Skeletal muscle tissue (tissue), 4 donors: ENCODE measurements around the gene TSSC4. TPM values are rescaled to one million over a fixed set of nuclear protein-coding genes. Genes with fewer than 3 reads are reported as not detected.

Experiments
- H3K27ac ChIP-seq: one replicate; pipeline ENCODE4 v1.7.0; 2013; ENCODE audit warnings: mild to moderate bottlenecking, low read depth, low read length, inconsistent platforms
- H3K27me3 ChIP-seq, 3 donors: one replicate each; pipeline ENCODE4 v1.7.0; 2013; ENCODE audit warnings: low read length in 3 of 3; ENCODE audit not compliant: control insufficient read depth in 3 of 3, insufficient read depth in 3 of 3
- H3K36me3 ChIP-seq, 3 donors: one replicate each; pipeline ENCODE4 v1.7.0; 2013; ENCODE audit warnings: low read length in 3 of 3; ENCODE audit not compliant: control insufficient read depth in 3 of 3, insufficient read depth in 3 of 3
- H3K4me1 ChIP-seq, 3 donors: one replicate each; pipeline ENCODE4 v1.7.0; 2013; ENCODE audit warnings: low read length in 3 of 3, mild to moderate bottlenecking in 3 of 3; ENCODE audit not compliant: control insufficient read depth in 3 of 3, insufficient read depth in 3 of 3
- H3K4me3 ChIP-seq, 3 donors: one replicate each; pipeline ENCODE4 v1.7.0; 2013; ENCODE audit warnings: low read length in 3 of 3
- H3K9ac ChIP-seq, 3 donors: one replicate each; pipeline ENCODE4 v1.7.0; 2013; ENCODE audit warnings: low read length in 3 of 3, mild to moderate bottlenecking in 3 of 3, moderate library complexity in 2 of 3, low read depth in 1 of 3
- H3K9me3 ChIP-seq, 3 donors: one replicate each; pipeline ENCODE4 v1.7.0; 2013; ENCODE audit warnings: low read length in 3 of 3; ENCODE audit not compliant: control insufficient read depth in 3 of 3
- total RNA-seq: library from RNA; depleted of rRNA; stranded (reverse); fragments of >200 nt; gene quantifications from one replicate; pipeline ENCODE4 v1.2.3, GENCODE V29; 2014
- donor health status: Osteomylitis.

The TSSC4 gene
- total RNA-seq, 1 donor from 2014 or later = 23.5 TPM

- Histone ChIP-seq H3K9me3 (no peaks in the 10 kb centered on the region), H3K4me1 (peaks cover 27 to 35% (median 30%) of the 10 kb centered on the region in 3 donors), H3K27me3 (no peaks in the 10 kb centered on the region), H3K4me3 (peak overlapping the region; percentile 95 to 99 (median 99)), H3K9ac (peak overlapping the region; percentile 96), H3K27ac (peak overlapping the region; percentile 99), H3K36me3 (peaks cover 30 to 34% (median 31%) of the 10 kb centered on the region in 3 donors)
Observed at GRCh38 chr11:2400762-2401435, 349 bp downstream of the TSSC4 start.

- no peaks in the 10 kb centered on the region for H3K9me3 ChIP-seq
- H3K36me3 ChIP-seq = peaks cover 26 to 29% (median 27%) of the 10 kb centered on the region in 3 donors
- H3K27ac ChIP-seq = peak overlapping the region; percentile 99
- H3K9ac ChIP-seq = peak overlapping the region; percentile 96
- H3K27me3 ChIP-seq = no peaks in the 10 kb centered on the region
- peaks cover 27 to 35% (median 30%) of the 10 kb centered on the region in 3 donors for H3K4me1 ChIP-seq
- H3K4me3 ChIP-seq = peak overlapping the region; percentile 95 to 99 (median 99)
Observed at GRCh38 chr11:2401436-2401984, 960 bp downstream of the TSSC4 start.

GRCh38 chr11:2402106-2402505, 1.6 kb downstream of the TSSC4 start:
- Histone ChIP-seq H3K27me3 (no peaks in the 10 kb centered on the region), H3K36me3 (peaks cover 21 to 24% (median 23%) of the 10 kb centered on the region in 3 donors), H3K9ac (peak overlapping the region in 2 of 3 donors; percentile 96), H3K4me3 (peak overlapping the region in 2 of 3 donors; percentile 95 to 99), H3K9me3 (no peaks in the 10 kb centered on the region), H3K27ac (no peak overlapping the region), H3K4me1 (peaks cover 27 to 35% (median 30%) of the 10 kb centered on the region in 3 donors)

GRCh38 chr11:2402890-2403645, 2.5 kb downstream of the TSSC4 start:
- H3K9me3 ChIP-seq = no peaks in the 10 kb centered on the region
- H3K36me3 ChIP-seq = peaks cover 19 to 23% (median 20%) of the 10 kb centered on the region in 3 donors
- no peak overlapping the region for H3K4me3 ChIP-seq

GRCh38 chr11:2404735-2405196, 4.2 kb downstream of the TSSC4 start:
- H3K27ac ChIP-seq = no peak overlapping the region
- peaks cover 0 to 4% (median 3%) of the 10 kb centered on the region in 3 donors for H3K27me3 ChIP-seq
- H3K9ac ChIP-seq = peak overlapping the region in 1 of 3 donors; percentile 57
- H3K36me3 ChIP-seq = peaks cover 15 to 19% (median 19%) of the 10 kb centered on the region in 3 donors
- no peak overlapping the region for H3K4me3 ChIP-seq
- peaks cover 14 to 20% (median 15%) of the 10 kb centered on the region in 3 donors for H3K4me1 ChIP-seq
- no peaks in the 10 kb centered on the region for H3K9me3 ChIP-seq

More at GRCh38 chr11:2402890-2403645, 2.5 kb downstream of the TSSC4 start:
- Histone ChIP-seq H3K4me1 (peaks cover 27 to 35% (median 30%) of the 10 kb centered on the region in 3 donors), H3K9ac (no peak overlapping the region), H3K27me3 (no peaks in the 10 kb centered on the region), H3K27ac (no peak overlapping the region)

GRCh38 chr11:2406451-2406850, 5.9 kb downstream of the TSSC4 start:
- Histone ChIP-seq H3K36me3 (peaks cover 15 to 19% (median 19%) of the 10 kb centered on the region in 3 donors), H3K4me1 (peaks cover 10 to 13% (median 11%) of the 10 kb centered on the region in 3 donors), H3K4me3 (no peak overlapping the region), H3K27ac (no peak overlapping the region), H3K9me3 (no peaks in the 10 kb centered on the region), H3K27me3 (peaks cover 0 to 9% (median 8%) of the 10 kb centered on the region in 3 donors), H3K9ac (no peak overlapping the region)

GRCh38 chr11:2406878-2407410, 6.4 kb downstream of the TSSC4 start:
- H3K4me1 ChIP-seq = peaks cover 5 to 8% (median 6%) of the 10 kb centered on the region in 3 donors
- H3K9ac ChIP-seq = no peak overlapping the region
- H3K27me3 ChIP-seq = peaks cover 0 to 9% (median 8%) of the 10 kb centered on the region in 3 donors
- H3K9me3 ChIP-seq = no peaks in the 10 kb centered on the region
- no peak overlapping the region for H3K4me3 ChIP-seq
- peaks cover 15 to 19% (median 19%) of the 10 kb centered on the region in 3 donors for H3K36me3 ChIP-seq
- no peak overlapping the region for H3K27ac ChIP-seq

GRCh38 chr11:2408671-2409070, 8.1 kb downstream of the TSSC4 start:
- H3K27ac ChIP-seq = no peak overlapping the region
- peaks cover 0 to 4% (median 0%) of the 10 kb centered on the region in 3 donors for H3K4me1 ChIP-seq
- no peak overlapping the region for H3K9ac ChIP-seq
- no peaks in the 10 kb centered on the region for H3K9me3 ChIP-seq
- H3K36me3 ChIP-seq = peaks cover under 1 to 5% (median 4%) of the 10 kb centered on the region in 3 donors
- peaks cover 0 to 9% (median 8%) of the 10 kb centered on the region in 3 donors for H3K27me3 ChIP-seq
- H3K4me3 ChIP-seq = no peak overlapping the region

- H3K27me3 ChIP-seq = peaks cover 0 to 9% (median 8%) of the 10 kb centered on the region in 3 donors
- H3K27ac ChIP-seq = no peak overlapping the region
- no peaks in the 10 kb centered on the region for H3K9me3 ChIP-seq
- no peak overlapping the region for H3K4me3 ChIP-seq
- peaks cover 0 to under 1% (median 0%) of the 10 kb centered on the region in 3 donors for H3K36me3 ChIP-seq
- H3K4me1 ChIP-seq = peaks cover 0 to 4% (median 0%) of the 10 kb centered on the region in 3 donors
- H3K9ac ChIP-seq = no peak overlapping the region
Observed at GRCh38 chr11:2409126-2409525, 8.6 kb downstream of the TSSC4 start.
